Measurements from ENCODE around the gene TMEM130.
"Not testable (repeated sequence)": the region's sequence is repeated elsewhere in the genome, so short reads cannot be mapped to it uniquely, and the experiment has no call there.

The TMEM130 gene

GRCh38 chr7:98887038-98887437, 17.2 kb upstream of the TMEM130 start:
- H3K27me3 Mint-ChIP-seq = no peaks in the 10 kb centered on the region
- H3K9me3 Mint-ChIP-seq = no peaks in the 10 kb centered on the region
- H3K36me3 Mint-ChIP-seq (ENCODE audit: insufficient read depth) = peaks cover 61% of the 10 kb centered on the region
- H3K27ac Mint-ChIP-seq (ENCODE audit: low read depth) = no peak overlapping the region
- DNase-seq (ENCODE audit: low spot score in 2 of 2) (no peak), ATAC-seq (replicated peaks; ENCODE audit: extremely low read depth, poor library complexity, severe bottlenecking) (no peak)
- no peak overlapping the region for H3K4me3 Mint-ChIP-seq
- peaks cover 14% of the 10 kb centered on the region for H3K4me1 Mint-ChIP-seq

GRCh38 chr7:98884416-98884815, 14.6 kb upstream of the TMEM130 start:
- Mint-ChIP-seq H3K27ac (ENCODE audit: low read depth) (no peak overlapping the region), H3K4me1 (peaks cover 20% of the 10 kb centered on the region), H3K4me3 (no peak overlapping the region), H3K27me3 (no peaks in the 10 kb centered on the region), H3K9me3 (no peaks in the 10 kb centered on the region), H3K36me3 (ENCODE audit: insufficient read depth) (peaks cover 56% of the 10 kb centered on the region)
- no peak for ATAC-seq (replicated peaks; ENCODE audit: extremely low read depth, poor library complexity, severe bottlenecking)
- DNase-seq (ENCODE audit: low spot score in 2 of 2) = no peak

GRCh38 chr7:98881561-98882315, 11.9 kb upstream of the TMEM130 start:
- peaks cover 49% of the 10 kb centered on the region for H3K36me3 Mint-ChIP-seq (ENCODE audit: insufficient read depth)
- H3K4me1 Mint-ChIP-seq = peaks cover 10% of the 10 kb centered on the region
- H3K4me3 Mint-ChIP-seq = no peak overlapping the region
- H3K9me3 Mint-ChIP-seq = no peaks in the 10 kb centered on the region
- no peaks in the 10 kb centered on the region for H3K27me3 Mint-ChIP-seq
- DNase-seq (ENCODE audit: low spot score in 2 of 2) = no peak
- H3K27ac Mint-ChIP-seq (ENCODE audit: low read depth) = no peak overlapping the region
- ATAC-seq (replicated peaks; ENCODE audit: extremely low read depth, poor library complexity, severe bottlenecking) = no peak

- peak overlapping the region; percentile 85 for H3K4me3 Mint-ChIP-seq
- no peaks in the 10 kb centered on the region for H3K9me3 Mint-ChIP-seq
- H3K27me3 Mint-ChIP-seq = no peaks in the 10 kb centered on the region
- peak overlapping the region; percentile 89 for H3K27ac Mint-ChIP-seq (ENCODE audit: low read depth)
- H3K4me1 Mint-ChIP-seq = peaks cover 10% of the 10 kb centered on the region
- DNase-seq (ENCODE audit: low spot score in 2 of 2) (no peak), ATAC-seq (replicated peaks; ENCODE audit: extremely low read depth, poor library complexity, severe bottlenecking) (no peak)
- H3K36me3 Mint-ChIP-seq (ENCODE audit: insufficient read depth) = peaks cover 49% of the 10 kb centered on the region
Observed at GRCh38 chr7:98880485-98880884, 10.7 kb upstream of the TMEM130 start.

GRCh38 chr7:98879979-98880315, 10.1 kb upstream of the TMEM130 start:
- peak overlapping the region; percentile 89 for H3K27ac Mint-ChIP-seq (ENCODE audit: low read depth)
- H3K9me3 Mint-ChIP-seq = no peaks in the 10 kb centered on the region
- ATAC-seq (replicated peaks; ENCODE audit: extremely low read depth, poor library complexity, severe bottlenecking) (no peak), DNase-seq (ENCODE audit: low spot score in 2 of 2) (no peak)
- H3K36me3 Mint-ChIP-seq (ENCODE audit: insufficient read depth) = peaks cover 50% of the 10 kb centered on the region
- no peaks in the 10 kb centered on the region for H3K27me3 Mint-ChIP-seq
- peaks cover 10% of the 10 kb centered on the region for H3K4me1 Mint-ChIP-seq
- H3K4me3 Mint-ChIP-seq = peak overlapping the region; percentile 85

GRCh38 chr7:98879198-98879978, 9.6 kb upstream of the TMEM130 start:
- ATAC-seq (replicated peaks; ENCODE audit: extremely low read depth, poor library complexity, severe bottlenecking) (peak; percentile 92), DNase-seq (ENCODE audit: low spot score in 2 of 2) (peak; percentile 43 to 59)
- Mint-ChIP-seq H3K27me3 (no peaks in the 10 kb centered on the region), H3K4me1 (peaks cover 10% of the 10 kb centered on the region), H3K4me3 (peak overlapping the region; percentile 85), H3K9me3 (no peaks in the 10 kb centered on the region), H3K27ac (ENCODE audit: low read depth) (peak overlapping the region; percentile 89), H3K36me3 (ENCODE audit: insufficient read depth) (peaks cover 48% of the 10 kb centered on the region)

- H3K36me3 Mint-ChIP-seq (ENCODE audit: insufficient read depth) = peaks cover 40% of the 10 kb centered on the region
- peak within 1 kb of the TSS; percentile 85 for H3K4me3 Mint-ChIP-seq
- H3K27me3 Mint-ChIP-seq = no peaks in the 10 kb centered on the region
- H3K9me3 Mint-ChIP-seq = no peaks in the 10 kb centered on the region
- peak; percentile 71 for DNase-seq (ENCODE audit: low spot score in 2 of 2)
- peak within 1 kb of the TSS; percentile 89 for H3K27ac Mint-ChIP-seq (ENCODE audit: low read depth)
- peaks cover 10% of the 10 kb centered on the region for H3K4me1 Mint-ChIP-seq
- peak; percentile 72 for ATAC-seq (replicated peaks; ENCODE audit: extremely low read depth, poor library complexity, severe bottlenecking)
Observed at GRCh38 chr7:98878365-98879197, 8.8 kb upstream of the TMEM130 start, which contains the start of gene TRRAP. Gene TRRAP (plus strand): TSS chr7:98878532. CDS start chr7:98881151, 2,619 bp downstream.

GRCh38 chr7:98877692-98878364, 8.0 kb upstream of the TMEM130 start:
- Mint-ChIP-seq H3K4me3 (peak overlapping the region; percentile 85), H3K9me3 (no peaks in the 10 kb centered on the region), H3K27me3 (no peaks in the 10 kb centered on the region), H3K27ac (ENCODE audit: low read depth) (peak overlapping the region; percentile 89), H3K4me1 (peaks cover 10% of the 10 kb centered on the region), H3K36me3 (ENCODE audit: insufficient read depth) (peaks cover 32% of the 10 kb centered on the region)
- DNase-seq (ENCODE audit: low spot score in 2 of 2) = no peak
- no peak for ATAC-seq (replicated peaks; ENCODE audit: extremely low read depth, poor library complexity, severe bottlenecking)

- no peak for ATAC-seq (replicated peaks; ENCODE audit: extremely low read depth, poor library complexity, severe bottlenecking)
- Mint-ChIP-seq H3K27me3 (no peaks in the 10 kb centered on the region), H3K27ac (ENCODE audit: low read depth) (no peak overlapping the region)
Observed at GRCh38 chr7:98877146-98877545, 7.3 kb upstream of the TMEM130 start.

GRCh38 chr7:98875501-98875900, 5.7 kb upstream of the TMEM130 start:
- H3K4me3 Mint-ChIP-seq = no peak overlapping the region
- peaks cover 20% of the 10 kb centered on the region for H3K36me3 Mint-ChIP-seq (ENCODE audit: insufficient read depth)
- DNase-seq (ENCODE audit: low spot score in 2 of 2) (no peak), ATAC-seq (replicated peaks; ENCODE audit: extremely low read depth, poor library complexity, severe bottlenecking) (no peak)
- H3K27me3 Mint-ChIP-seq = no peaks in the 10 kb centered on the region
- peaks cover 9% of the 10 kb centered on the region for H3K4me1 Mint-ChIP-seq
- H3K27ac Mint-ChIP-seq (ENCODE audit: low read depth) = no peak overlapping the region
- H3K9me3 Mint-ChIP-seq = no peaks in the 10 kb centered on the region

More at GRCh38 chr7:98877146-98877545, 7.3 kb upstream of the TMEM130 start:
- no peaks in the 10 kb centered on the region for H3K9me3 Mint-ChIP-seq
- no peak for DNase-seq (ENCODE audit: low spot score in 2 of 2)
- H3K4me1 Mint-ChIP-seq = peaks cover 10% of the 10 kb centered on the region
- peak overlapping the region; percentile 85 for H3K4me3 Mint-ChIP-seq
- peaks cover 27% of the 10 kb centered on the region for H3K36me3 Mint-ChIP-seq (ENCODE audit: insufficient read depth)

GRCh38 chr7:98874942-98875341, 5.1 kb upstream of the TMEM130 start:
- H3K27ac Mint-ChIP-seq (ENCODE audit: low read depth) = no peak overlapping the region
- peaks cover 3% of the 10 kb centered on the region for H3K4me1 Mint-ChIP-seq
- H3K9me3 Mint-ChIP-seq = no peaks in the 10 kb centered on the region
- H3K27me3 Mint-ChIP-seq = no peaks in the 10 kb centered on the region
- H3K4me3 Mint-ChIP-seq = no peak overlapping the region
- no peak for DNase-seq (ENCODE audit: low spot score in 2 of 2)
- H3K36me3 Mint-ChIP-seq (ENCODE audit: insufficient read depth) = peaks cover 20% of the 10 kb centered on the region
- ATAC-seq (replicated peaks; ENCODE audit: extremely low read depth, poor library complexity, severe bottlenecking) = no peak

GRCh38 chr7:98873610-98874009, 3.8 kb upstream of the TMEM130 start:
- not testable (repeated sequence) for DNase-seq (ENCODE audit: low spot score in 2 of 2); ATAC-seq (replicated peaks; ENCODE audit: extremely low read depth, poor library complexity, severe bottlenecking); H3K27ac Mint-ChIP-seq (ENCODE audit: low read depth); H3K9me3 Mint-ChIP-seq; H3K4me1 Mint-ChIP-seq; H3K36me3 Mint-ChIP-seq (ENCODE audit: insufficient read depth); H3K4me3 Mint-ChIP-seq; H3K27me3 Mint-ChIP-seq
